Peyer's patch (tissue), 4 donors: Measurements from ENCODE around the gene PIGM.

Experiments
- CTCF ChIP-seq, 6 experiments: fragments of 450-650 bp in 4 of 6; fragments of 200-600 bp in 2 of 6; sonication (generic) in 1 of 6; IDR thresholded peaks; one replicate each; pipeline ENCODE4 v1.5.1; 2017 to 2019; ENCODE audit warnings: antibody characterized with exemption in 6 of 6, mild to moderate bottlenecking in 3 of 6, moderate library complexity in 1 of 6
- POLR2A ChIP-seq, 2 donors: fragments of 450-650 bp; IDR thresholded peaks; one replicate each; pipeline ENCODE4 v1.5.1; 2017; ENCODE audit warnings: antibody characterized with exemption in 2 of 2, mild to moderate bottlenecking in 2 of 2, moderate library complexity in 2 of 2

- TF ChIP-seq CTCF (IDR thresholded peaks at IDR 0.05) (no peak), POLR2A (IDR thresholded peaks at IDR 0.05) (no peak)
Measured at GRCh38 chr1:159999204-159999603, 32.6 kb downstream of the PIGM start.
